PFSK-1 (cell line): ENCODE data around the gene QRICH2.

Source experiments
- FOXP2 ChIP-seq: optimal IDR thresholded peaks from 2 replicates; pipeline ENCODE3; 2011; ENCODE audit warnings: borderline replicate concordance, control low read depth, inconsistent platforms; ENCODE audit not compliant: insufficient read depth; ENCODE audit errors: extremely low read length, extremely low read depth
- POLR2AphosphoS5 ChIP-seq: IDR thresholded peaks from 2 replicates; pipeline ENCODE4 v1.6.1; 2012; ENCODE audit warnings: low read depth, mild to moderate bottlenecking, control low read depth, low read length, moderate library complexity
- SIN3A ChIP-seq: IDR thresholded peaks from 2 replicates; pipeline ENCODE4 v1.6.1; 2012; ENCODE audit warnings: mild to moderate bottlenecking, low read length, moderate library complexity, borderline replicate concordance; ENCODE audit not compliant: insufficient read depth
- TAF1 ChIP-seq: IDR thresholded peaks from 2 replicates; pipeline ENCODE4 v1.6.1; 2012; ENCODE audit warnings: low read length, control low read depth, borderline replicate concordance; ENCODE audit not compliant: insufficient read depth
- TF ChIP-seq, protein P1 (sequence below), 2 experiments: IDR thresholded peaks; 2 replicates each; pipeline versions ENCODE4 v1.6.1 to v1.8.0; 2011 to 2012; ENCODE audit warnings: low read depth in 2 of 2, low read length in 2 of 2, control low read depth in 1 of 2, inconsistent platforms in 1 of 2, mild to moderate bottlenecking in 1 of 2, moderate library complexity in 1 of 2; ENCODE audit not compliant: insufficient read depth in 1 of 2

DNA sequence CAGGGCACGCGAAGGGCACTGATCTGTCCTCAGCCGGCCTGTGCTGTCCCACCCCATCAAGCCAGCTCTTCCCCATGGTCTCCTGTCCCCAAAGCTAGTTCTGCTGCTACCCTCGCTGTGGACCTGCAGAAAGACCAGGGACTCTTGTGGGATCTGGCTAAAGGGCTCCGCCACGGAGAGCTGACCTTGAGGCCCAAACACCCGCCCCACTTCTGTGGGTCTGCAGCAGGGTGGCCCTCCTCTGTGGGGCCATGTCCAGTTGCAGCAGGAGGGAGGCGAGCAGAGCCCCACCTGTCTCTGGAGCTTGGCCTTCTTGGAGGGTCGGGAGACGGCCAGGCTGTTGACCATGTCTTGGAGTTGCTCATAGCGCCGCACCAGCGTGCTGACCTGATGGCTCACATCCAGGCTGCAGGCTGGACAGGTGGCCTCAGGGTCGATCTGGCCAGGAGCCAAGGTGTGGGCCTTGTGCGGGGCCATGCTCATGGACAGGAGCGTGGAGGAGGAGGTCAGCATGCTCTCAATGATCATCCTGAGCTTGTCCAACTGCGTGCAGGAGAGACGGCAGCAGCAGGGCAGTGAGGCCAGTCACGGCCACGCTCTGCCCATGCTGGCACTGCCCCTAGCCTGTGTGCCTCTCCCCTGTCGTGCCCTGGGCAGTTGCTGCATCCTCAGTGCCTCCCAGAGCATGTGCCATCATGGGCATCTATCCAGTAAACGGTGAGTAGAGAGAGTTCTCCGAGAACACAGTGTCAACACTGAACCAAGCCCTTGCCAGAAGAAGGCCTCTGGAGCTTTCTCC is 26.3 kb downstream of the QRICH2 start:
- TF ChIP-seq TAF1 (no peak), SIN3A (no peak), POLR2AphosphoS5 (no peak), FOXP2 (no peak)
- TF ChIP-seq, protein P1, sequence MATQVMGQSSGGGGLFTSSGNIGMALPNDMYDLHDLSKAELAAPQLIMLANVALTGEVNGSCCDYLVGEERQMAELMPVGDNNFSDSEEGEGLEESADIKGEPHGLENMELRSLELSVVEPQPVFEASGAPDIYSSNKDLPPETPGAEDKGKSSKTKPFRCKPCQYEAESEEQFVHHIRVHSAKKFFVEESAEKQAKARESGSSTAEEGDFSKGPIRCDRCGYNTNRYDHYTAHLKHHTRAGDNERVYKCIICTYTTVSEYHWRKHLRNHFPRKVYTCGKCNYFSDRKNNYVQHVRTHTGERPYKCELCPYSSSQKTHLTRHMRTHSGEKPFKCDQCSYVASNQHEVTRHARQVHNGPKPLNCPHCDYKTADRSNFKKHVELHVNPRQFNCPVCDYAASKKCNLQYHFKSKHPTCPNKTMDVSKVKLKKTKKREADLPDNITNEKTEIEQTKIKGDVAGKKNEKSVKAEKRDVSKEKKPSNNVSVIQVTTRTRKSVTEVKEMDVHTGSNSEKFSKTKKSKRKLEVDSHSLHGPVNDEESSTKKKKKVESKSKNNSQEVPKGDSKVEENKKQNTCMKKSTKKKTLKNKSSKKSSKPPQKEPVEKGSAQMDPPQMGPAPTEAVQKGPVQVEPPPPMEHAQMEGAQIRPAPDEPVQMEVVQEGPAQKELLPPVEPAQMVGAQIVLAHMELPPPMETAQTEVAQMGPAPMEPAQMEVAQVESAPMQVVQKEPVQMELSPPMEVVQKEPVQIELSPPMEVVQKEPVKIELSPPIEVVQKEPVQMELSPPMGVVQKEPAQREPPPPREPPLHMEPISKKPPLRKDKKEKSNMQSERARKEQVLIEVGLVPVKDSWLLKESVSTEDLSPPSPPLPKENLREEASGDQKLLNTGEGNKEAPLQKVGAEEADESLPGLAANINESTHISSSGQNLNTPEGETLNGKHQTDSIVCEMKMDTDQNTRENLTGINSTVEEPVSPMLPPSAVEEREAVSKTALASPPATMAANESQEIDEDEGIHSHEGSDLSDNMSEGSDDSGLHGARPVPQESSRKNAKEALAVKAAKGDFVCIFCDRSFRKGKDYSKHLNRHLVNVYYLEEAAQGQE (IDR thresholded peaks at IDR 0.05; ENCODE audit: insufficient read depth in 1 of 2, low read depth in 2 of 2, low read length in 2 of 2), result no peak
